HuH-7.5 (cell line): ENCODE results near the gene THG1L.
"Not testable (repeated sequence)": the region's sequence is repeated elsewhere in the genome, so short reads cannot be mapped to it uniquely, and the experiment has no call there.

Experiments
- DNase-seq: peaks from one replicate; pipeline ENCODE4 v3.0.0; 2011; ENCODE audit warnings: low spot score

Gene THG1L

GRCh38 chr5:157731272-157732129 is at the start of gene THG1L:
Gene THG1L (plus strand): TSS chr5:157731420. CDS start chr5:157731441, 21 bp downstream.
- DNase-seq: peak; percentile 87

GRCh38 chr5:157682257-157682656 is 49.0 kb upstream of the THG1L start:
- DNase-seq: no peak

GRCh38 chr5:157686276-157687197 is 44.7 kb upstream of the THG1L start:
- DNase-seq: not testable (repeated sequence)

- no peak for DNase-seq
Observed at GRCh38 chr5:157687198-157687554, 44.0 kb upstream of the THG1L start.

- no peak for DNase-seq
Observed at GRCh38 chr5:157689942-157690689, 41.1 kb upstream of the THG1L start.

GRCh38 chr5:157690690-157691433 is 40.4 kb upstream of the THG1L start:
- no peak for DNase-seq

GRCh38 chr5:157693816-157694215 is 37.4 kb upstream of the THG1L start:
- not testable (repeated sequence) for DNase-seq

- not testable (repeated sequence) for DNase-seq
Observed at GRCh38 chr5:157696154-157696553, 35.1 kb upstream of the THG1L start.

GRCh38 chr5:157698674-157699073 is 32.5 kb upstream of the THG1L start:
- DNase-seq: not testable (repeated sequence)

GRCh38 chr5:157703736-157704135 is 27.5 kb upstream of the THG1L start:
- no peak for DNase-seq

- no peak for DNase-seq
Observed at GRCh38 chr5:157708866-157709265, 22.4 kb upstream of the THG1L start.

GRCh38 chr5:157709346-157709745 is 21.9 kb upstream of the THG1L start:
- no peak for DNase-seq

GRCh38 chr5:157710431-157710830 is 20.8 kb upstream of the THG1L start:
- DNase-seq: no peak

- no peak for DNase-seq
Observed at GRCh38 chr5:157710882-157711281, 20.3 kb upstream of the THG1L start.

- DNase-seq: no peak
Observed at GRCh38 chr5:157713830-157714595, 17.2 kb upstream of the THG1L start.

- no peak for DNase-seq
Observed at GRCh38 chr5:157714596-157714864, 16.7 kb upstream of the THG1L start.

- peak; percentile 32 for DNase-seq
Observed at GRCh38 chr5:157718519-157718918, 12.7 kb upstream of the THG1L start.

- DNase-seq: no peak
Observed at GRCh38 chr5:157719245-157719644, 12.0 kb upstream of the THG1L start.

GRCh38 chr5:157721159-157721558 is 10.1 kb upstream of the THG1L start:
- DNase-seq: no peak

GRCh38 chr5:157722895-157723294 is 8.3 kb upstream of the THG1L start:
- not testable (repeated sequence) for DNase-seq

- not testable (repeated sequence) for DNase-seq
Observed at GRCh38 chr5:157726607-157727006, 4.6 kb upstream of the THG1L start.
